HEK293T (cell line): Measurements from ENCODE around the gene GGTLC3.
"Not testable (repeated sequence)": the region's sequence is repeated elsewhere in the genome, so short reads cannot be mapped to it uniquely, and the experiment has no call there.

Experiments used
- CTCF ChIA-PET: fragments of 350-600 bp; formaldehyde crosslinking; extraction: SDS; loops from one replicate; lab custom pipeline; 2021; ENCODE audit warnings: antibody characterized with exemption, inconsistent platforms; lab: Yijun Ruan, JAX
- POLR2A ChIA-PET: fragments of 350-600 bp; formaldehyde crosslinking; extraction: SDS; loops from one replicate; lab custom pipeline; 2020; ENCODE audit warnings: antibody characterized with exemption, inconsistent platforms; lab: Yijun Ruan, JAX
- DNase-seq: peaks from one replicate; pipeline ENCODE4 v3.0.0; 2012; ENCODE audit warnings: mixed read lengths; ENCODE audit errors: extremely low spot score
- L3MBTL2 ChIP-seq: fragments of 450-650 bp; conservative IDR thresholded peaks from 2 replicates; pipeline ENCODE4 v1.6.1; 2016; ENCODE audit warnings: mild to moderate bottlenecking

GGTLC3 gene

DNA sequence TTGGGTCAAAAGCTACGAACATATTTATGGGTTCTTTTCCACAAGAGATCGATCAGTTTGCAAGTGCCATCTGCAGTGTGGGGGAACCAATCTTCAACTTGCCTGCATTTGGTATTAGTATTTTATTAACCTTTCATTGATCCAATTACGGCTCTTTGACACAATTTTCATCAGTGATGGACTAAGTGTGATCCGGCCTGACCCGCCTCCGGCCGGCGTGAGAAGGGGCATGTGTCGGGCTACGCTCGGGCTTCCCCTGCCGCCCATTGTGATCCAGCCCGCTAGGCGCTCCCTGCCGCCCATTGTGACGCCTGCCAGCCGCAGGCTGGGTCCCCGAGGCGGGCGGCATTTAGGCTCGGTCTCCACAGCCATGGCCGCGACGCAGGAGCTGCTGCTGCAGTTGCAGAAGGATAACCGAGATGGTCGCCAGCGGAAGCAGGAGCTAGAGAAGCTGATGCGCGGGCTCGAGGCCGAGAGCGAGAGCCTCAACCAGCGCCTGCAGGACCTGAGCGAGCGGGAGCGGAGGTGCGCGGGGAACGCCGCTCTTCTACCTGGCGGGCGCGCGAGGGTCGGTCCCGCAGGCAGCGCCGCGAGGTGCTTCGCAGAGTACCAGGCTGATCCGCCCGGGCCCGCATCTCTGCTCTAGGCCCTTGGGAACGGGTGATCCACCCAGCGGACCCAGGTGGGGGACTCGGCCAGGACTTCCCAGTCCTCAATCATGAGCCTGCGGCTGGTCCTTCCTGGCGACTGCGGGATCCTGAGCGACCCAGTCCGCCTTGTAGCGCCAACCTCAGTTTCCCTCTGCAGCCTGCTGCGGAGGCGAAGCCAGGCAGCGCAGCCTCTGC, 10.0 kb upstream of the GGTLC3 start, which contains the start of gene TMEM191B:
TMEM191B (plus strand) TSS at position 51 of the 845 bp plus-strand sequence; CDS start at position 230, 179 bp downstream.
- CTCF ChIA-PET, DNase-seq, POLR2A ChIA-PET: not testable (repeated sequence)
- peak; percentile 54 for TF ChIP-seq L3MBTL2

DNA sequence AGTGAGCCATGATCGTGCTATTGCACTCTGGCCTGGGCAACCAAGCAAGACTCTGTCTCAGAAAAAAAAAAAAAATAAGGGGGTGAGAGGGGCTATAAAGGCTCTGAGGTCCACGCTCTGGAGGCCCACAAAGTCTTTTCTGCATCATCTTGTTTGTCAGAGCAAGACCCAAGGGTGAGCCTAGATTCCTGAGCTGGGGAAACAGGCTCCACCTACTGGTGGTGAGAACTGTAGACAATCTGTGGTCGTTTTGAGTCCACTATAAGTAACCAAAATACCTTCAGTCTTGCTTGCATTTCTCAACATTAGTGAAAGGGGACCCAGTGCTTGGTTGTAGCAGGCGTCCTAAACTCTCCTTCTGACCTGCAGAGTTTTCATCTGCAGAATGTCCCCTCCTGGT, 5.4 kb upstream of the GGTLC3 start:
- POLR2A ChIA-PET, CTCF ChIA-PET, DNase-seq: not testable (repeated sequence)

DNA sequence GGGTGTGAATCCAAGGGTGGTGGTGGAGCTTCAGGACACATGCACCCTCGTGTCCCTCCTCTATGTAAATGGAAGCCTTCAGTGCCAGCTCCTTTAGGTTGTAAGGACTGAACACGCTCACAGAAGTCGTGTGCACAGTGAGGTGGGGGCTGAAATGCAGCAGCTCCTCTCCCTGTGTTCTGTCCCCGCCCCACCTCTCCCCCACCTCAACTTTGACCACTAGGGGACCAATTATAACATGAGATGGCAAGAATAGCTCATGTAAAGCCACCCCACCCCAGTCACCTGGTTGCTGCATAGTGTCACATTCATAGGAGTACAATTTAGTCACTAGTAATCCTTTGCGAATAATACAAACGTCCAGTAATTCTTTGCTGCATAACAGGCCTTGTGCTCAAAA, 4.8 kb upstream of the GGTLC3 start:
- not testable (repeated sequence) for DNase-seq

DNA sequence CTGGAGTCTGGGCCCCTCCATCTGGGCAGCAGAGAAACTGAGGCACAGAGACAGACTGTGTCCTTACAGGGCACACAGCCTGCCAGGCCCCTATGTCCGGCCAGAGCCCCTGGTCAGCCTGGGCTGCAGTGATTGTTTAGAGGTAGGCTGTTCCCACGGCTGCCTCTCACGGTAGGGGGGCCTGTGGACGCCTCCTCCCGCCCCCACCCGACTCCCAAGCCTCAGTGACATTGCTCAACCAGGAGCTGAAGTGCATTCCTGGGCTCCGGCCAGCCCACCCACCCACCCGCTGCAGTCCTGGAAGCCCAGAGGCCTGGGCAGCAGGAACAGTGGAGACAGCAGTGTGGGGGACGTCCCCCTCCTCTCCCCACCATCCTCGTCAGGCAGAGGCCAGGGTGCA, 4.5 kb downstream of the GGTLC3 start:
- DNase-seq, POLR2A ChIA-PET, CTCF ChIA-PET: not testable (repeated sequence)

More for the DNA sequence above, 4.8 kb upstream of the GGTLC3 start:
- CTCF ChIA-PET, POLR2A ChIA-PET: not testable (repeated sequence)

DNA sequence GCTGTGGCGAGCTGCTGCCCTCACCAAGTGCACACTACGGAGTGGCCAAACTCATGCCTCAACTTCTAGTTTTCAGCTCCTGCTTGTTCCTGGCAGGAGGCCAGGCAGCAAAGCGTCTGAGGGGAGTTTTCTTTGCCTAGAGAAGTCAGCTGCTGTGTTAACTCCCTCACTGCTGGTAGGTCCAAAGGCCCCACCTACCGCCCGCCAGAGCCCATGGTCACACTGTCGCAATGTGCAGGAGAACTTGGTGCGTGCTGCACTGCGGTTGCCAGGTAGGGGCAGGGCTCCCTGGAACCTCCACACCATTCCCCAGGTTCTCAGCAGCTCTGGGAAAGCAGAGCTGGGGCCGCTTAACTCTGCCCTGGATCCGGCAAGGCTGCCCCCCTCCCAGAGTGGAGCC, 5.6 kb downstream of the GGTLC3 start:
- DNase-seq, CTCF ChIA-PET, POLR2A ChIA-PET: not testable (repeated sequence)

DNA sequence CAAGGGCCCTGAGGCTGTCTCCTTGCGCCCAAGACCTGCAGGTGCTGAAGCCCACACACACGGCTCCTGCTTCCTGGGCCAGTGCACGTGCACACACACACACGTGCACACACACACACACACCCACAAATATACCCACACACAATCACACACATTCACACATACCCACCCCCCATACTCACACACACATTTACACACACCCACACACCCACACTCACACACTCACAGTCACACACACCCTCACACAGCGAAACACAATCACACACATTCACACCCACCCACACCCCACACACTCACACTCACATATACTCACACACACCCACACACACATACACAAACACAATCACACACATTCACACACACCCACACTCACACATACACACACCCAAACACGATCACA, 6.6 kb downstream of the GGTLC3 start:
- POLR2A ChIA-PET, result not testable (repeated sequence)

DNA sequence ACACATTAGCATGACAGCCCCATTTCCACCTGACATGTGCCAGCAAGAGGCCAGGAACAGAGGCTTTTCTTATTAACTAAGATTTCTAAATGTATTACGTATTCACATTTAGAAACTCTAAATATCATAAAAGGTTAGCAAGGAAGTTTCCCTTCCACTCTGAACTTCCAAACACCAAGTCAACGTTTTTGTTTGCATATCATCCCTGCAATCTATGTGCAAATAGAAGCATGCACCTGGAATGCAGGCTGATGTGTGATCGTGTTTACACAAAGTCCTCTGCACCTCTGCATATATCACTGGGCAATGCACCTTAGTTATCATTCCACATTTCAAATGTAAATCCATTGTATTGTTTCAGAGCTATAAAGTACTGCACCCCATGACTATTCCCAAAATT, 21.7 kb downstream of the GGTLC3 start:
- POLR2A ChIA-PET, CTCF ChIA-PET, DNase-seq: not testable (repeated sequence)

More for the DNA sequence above, 6.6 kb downstream of the GGTLC3 start:
- DNase-seq, CTCF ChIA-PET: not testable (repeated sequence)
